GM10266 (cell line): Measurements from ENCODE around the gene STARD6.
"Not testable (repeated sequence)": the region's sequence is repeated elsewhere in the genome, so short reads cannot be mapped to it uniquely, and the experiment has no call there.

ENCODE experiments used
- DNase-seq: peaks from one replicate; pipeline ENCODE4 v3.0.0; 2012; ENCODE audit errors: extremely low spot score
- CTCF ChIP-seq: IDR thresholded peaks from 2 replicates; pipeline ENCODE4 v1.5.1; 2012; ENCODE audit warnings: mild to moderate bottlenecking, low read depth; ENCODE audit not compliant: control insufficient read depth, insufficient read depth; ENCODE audit errors: missing control alignments

Gene STARD6

GRCh38 chr18:54388203-54389142 lies 30.8 kb upstream of the STARD6 start:
- peak; percentile 8 for DNase-seq

GRCh38 chr18:54387631-54388030 lies 30.0 kb upstream of the STARD6 start:
- TF ChIP-seq CTCF: no peak
- DNase-seq: no peak

More at GRCh38 chr18:54388203-54389142, 30.8 kb upstream of the STARD6 start:
- TF ChIP-seq CTCF: no peak

- not testable (repeated sequence) for DNase-seq
Measured at GRCh38 chr18:54386800-54387495, 29.3 kb upstream of the STARD6 start.

- TF ChIP-seq CTCF: no peak
Measured at GRCh38 chr18:54386043-54386442, 28.4 kb upstream of the STARD6 start.

GRCh38 chr18:54382733-54383252 lies 25.1 kb upstream of the STARD6 start:
- no peak for TF ChIP-seq CTCF
- no peak for DNase-seq

More at GRCh38 chr18:54386043-54386442, 28.4 kb upstream of the STARD6 start:
- DNase-seq: no peak

GRCh38 chr18:54382076-54382475 lies 24.4 kb upstream of the STARD6 start:
- no peak for TF ChIP-seq CTCF
- DNase-seq: no peak

GRCh38 chr18:54381640-54382039 lies 24.0 kb upstream of the STARD6 start:
- TF ChIP-seq CTCF: no peak
- DNase-seq: no peak
